GM19467 (cell line): ENCODE results near the gene ZNF853.

Source experiments
- ATAC-seq: cut with Tn5 transposase; IDR thresholded peaks from one replicate; pipeline ENCODE4 v1.9.1; 2021; ENCODE audit warnings: mild to moderate bottlenecking, moderate library complexity; ENCODE audit not compliant: unreplicated experiment

Gene ZNF853

GRCh38 chr7:6604458-6604857 is 11.0 kb upstream of the ZNF853 start:
- ATAC-seq, result no peak

DNA sequence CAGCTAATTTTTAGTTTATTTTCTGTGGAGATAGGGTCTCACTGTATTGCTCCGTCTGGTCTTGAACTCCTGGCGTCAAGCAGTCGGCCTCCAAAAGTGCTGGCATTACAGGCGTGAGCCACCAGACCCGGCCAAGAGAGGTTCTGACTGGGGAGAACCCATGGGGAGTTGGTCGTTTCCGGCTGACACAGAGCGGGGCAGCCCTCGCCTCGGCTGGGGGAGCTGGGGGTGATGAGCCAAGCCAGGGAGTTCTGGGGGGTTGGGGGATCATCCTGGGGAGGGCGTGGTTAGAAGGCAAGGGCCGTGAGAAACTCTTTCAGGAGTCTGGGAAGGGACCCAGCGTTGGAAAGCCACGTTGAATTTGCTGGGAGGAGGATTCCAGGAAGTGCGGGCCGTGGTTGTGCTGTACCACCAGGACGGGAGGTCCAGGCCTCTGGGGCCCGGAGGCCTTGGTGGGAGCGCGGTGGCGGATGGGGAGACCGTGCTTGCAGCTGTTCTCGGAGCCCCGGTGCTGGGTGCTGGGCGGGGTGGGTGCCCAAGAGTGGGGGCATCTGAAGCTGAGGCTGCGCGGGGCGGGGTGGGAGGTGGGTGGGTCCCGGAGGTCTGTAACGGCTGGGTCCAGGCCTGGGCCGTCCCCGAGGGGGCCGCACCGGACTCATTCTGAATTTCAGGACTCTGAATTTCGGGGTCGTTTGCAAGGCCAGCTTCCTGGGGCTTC is 8.4 kb upstream of the ZNF853 start:
- no peak for ATAC-seq

GRCh38 chr7:6607651-6608051 is 7.8 kb upstream of the ZNF853 start:
- no peak for ATAC-seq

- no peak for ATAC-seq
Measured at GRCh38 chr7:6608081-6608480, 7.3 kb upstream of the ZNF853 start.

- ATAC-seq, result no peak
Measured at GRCh38 chr7:6608794-6609193, 6.6 kb upstream of the ZNF853 start.

DNA sequence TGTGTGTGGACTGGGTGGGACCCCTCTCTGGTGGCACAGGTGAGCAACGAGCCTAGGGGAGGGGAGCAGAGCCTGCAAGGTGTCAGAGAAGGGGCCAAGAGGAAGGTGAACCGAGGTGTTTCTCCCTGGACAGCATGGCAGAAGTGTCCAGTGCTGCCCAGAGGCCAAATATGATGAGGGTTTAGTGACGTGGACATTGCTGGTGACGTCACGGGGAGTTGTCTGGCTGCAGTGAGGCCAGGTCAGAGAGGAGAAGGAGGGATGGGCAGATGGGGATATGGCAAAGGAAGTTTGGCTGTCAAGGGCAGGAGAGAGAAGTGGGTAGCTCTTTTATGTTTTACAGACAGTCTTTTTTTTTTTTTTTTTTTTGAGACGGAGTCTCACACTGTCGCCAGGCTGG is 2.6 kb upstream of the ZNF853 start:
- ATAC-seq, result no peak

- no peak for ATAC-seq
Measured at GRCh38 chr7:6613706-6614105, 1.7 kb upstream of the ZNF853 start.

DNA sequence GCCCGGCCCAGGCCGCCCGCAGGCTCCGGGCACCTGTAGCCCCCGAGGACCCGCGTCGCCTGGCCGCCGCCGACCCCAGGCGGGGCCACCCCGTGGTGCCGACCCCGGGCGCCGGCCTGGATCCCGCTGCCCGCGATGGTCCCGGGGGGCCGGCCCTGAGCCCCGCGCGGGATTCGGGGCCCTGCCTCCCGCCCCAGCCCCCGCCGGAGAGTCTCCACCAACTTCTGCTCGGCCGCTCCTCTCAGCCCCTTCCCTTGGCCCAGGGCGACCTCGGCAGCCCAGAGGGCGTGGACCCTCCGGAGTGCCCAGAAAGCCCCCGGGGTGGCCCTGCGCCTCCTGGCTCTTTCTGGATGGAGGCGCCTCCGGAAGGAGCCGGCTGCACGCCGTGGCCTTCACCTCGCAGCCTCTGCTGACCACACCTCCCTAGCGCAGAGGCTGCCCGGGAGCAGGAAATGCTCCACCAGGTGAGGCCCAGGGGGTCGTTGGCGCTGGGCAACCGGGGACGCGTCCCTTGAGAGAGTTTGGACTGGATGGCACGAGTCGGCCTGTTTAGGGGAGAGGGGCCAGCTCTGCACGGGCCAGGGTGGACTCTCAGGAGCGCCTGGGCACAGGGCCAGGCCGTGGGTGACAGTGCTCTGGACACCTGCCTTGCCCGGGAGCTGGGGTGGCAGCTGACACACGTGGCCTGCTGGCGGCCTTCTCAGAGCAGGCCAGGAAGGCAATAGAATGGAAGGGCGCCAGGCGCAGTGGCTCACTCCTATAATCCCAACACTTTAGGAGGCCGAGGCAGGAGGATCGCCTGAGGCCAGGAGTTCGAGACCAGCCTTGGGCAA is 529 bp downstream of the ZNF853 start:
- no peak for ATAC-seq

DNA sequence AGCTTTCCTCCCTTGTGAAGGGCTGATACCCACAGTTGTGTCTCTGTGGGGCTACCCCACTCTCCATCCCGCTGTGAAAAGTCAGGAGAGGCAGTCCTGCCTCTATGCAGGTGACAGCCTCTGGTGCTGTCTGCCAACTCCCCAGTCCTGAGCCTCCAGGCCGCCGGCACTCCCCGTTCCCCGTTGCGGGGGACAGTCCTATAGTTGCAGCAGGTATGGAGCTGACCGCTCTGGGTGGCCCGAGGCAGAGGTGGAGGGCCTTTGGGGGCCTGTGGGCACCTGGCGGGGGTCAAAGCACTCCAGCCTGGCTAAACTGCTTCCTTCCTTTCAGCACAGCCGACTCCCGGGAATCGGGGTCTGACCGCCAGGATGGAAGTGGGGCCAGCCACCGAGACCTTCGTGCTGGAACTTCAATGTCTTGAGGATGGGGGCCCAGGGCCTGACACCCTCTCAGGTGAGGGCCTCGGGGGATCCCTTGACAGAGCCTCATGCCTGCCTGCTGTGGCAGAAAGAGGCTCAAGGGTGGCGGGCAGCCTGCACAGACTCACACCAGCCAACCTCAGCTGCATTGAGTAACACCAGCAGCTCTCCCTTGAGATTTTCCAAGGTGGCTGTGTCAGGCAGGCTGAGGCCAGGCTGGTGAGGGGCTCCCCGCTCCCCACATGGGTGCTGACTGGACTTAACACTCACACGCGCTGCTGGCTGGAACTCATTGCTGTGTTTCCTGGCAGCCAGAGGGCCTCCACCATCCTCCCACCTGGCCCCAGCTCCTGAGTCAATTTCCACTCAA is 1.6 kb downstream of the ZNF853 start:
- no peak for ATAC-seq

DNA sequence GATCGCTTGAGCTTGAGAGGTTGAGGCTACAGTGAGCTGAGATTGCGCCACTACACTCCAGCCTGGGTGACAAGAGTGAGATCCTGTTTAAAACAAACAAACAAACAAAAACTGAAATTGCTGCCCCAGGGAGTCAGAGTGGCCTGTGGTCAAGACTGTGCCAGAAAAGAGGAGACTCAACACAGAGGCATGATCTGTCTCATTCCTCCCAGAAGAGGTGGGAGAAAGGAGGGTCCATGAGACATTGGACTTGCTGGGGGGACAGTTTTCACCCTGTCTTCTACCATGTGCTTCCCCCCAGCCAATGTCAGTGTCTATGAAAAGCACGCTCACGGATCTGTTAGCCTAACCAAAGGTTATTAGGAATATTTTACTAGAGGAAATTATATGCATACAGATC is 3.2 kb downstream of the ZNF853 start:
- ATAC-seq, result no peak

GRCh38 chr7:6619961-6620360 is 4.6 kb downstream of the ZNF853 start:
- ATAC-seq, result no peak

- no peak for ATAC-seq
Measured at GRCh38 chr7:6621195-6622133, 6.1 kb downstream of the ZNF853 start.

DNA sequence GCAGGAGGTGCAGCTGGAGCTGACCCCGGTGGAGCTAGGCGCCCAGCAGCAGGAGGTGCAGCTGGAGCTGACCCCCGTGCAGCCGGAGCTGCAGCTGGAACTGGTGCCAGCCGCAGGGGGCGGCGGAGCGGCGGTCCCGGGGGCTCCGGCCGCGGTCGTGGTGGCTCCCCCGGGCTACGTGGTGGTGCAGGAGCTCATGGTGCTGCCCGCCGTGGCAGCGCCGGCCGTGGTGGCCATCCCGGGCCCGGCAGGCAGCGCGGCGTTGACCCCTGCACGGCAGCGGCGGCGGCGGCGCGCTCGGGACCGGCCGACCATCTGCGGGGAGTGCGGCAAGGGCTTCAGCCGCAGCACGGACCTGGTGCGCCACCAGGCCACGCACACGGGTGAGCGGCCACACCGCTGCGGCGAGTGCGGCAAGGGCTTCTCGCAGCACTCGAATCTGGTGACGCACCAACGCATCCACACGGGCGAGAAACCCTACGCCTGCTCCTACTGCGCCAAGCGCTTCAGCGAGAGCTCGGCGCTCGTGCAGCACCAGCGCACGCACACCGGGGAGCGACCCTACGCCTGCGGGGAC is 6.8 kb downstream of the ZNF853 start:
- no peak for ATAC-seq

DNA sequence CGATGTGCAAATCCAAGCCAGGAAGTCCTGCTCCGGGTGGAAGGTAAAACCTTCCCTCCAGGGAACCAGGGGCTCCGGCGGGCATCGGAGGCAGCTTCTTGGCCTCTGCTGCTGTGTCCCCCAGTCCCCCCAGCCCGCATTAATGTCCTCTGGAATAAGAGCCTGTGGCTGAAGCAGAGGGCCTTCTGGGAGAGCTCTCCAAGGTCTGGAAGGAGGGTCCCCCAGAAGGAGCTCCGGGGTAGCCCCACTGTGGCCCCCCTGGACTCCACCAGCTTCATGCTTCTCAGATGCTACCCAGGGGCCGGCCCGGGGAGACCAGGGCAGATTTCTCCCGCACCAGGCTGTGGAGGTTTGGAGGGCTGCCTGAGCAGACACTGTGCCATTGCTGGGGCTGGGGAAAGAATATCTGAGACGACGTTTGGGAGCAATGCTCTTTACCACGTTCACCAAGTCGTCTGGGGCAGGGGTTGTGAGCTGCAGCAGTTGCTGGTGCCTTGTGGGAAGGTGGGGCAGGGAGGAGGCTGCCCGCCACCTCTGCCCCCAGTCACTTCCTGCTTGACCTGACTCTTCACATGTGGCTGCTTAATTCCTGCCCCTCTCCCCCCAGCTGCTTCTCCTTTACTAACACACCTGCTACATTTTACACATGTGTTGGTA is 8.3 kb downstream of the ZNF853 start:
- no peak for ATAC-seq

DNA sequence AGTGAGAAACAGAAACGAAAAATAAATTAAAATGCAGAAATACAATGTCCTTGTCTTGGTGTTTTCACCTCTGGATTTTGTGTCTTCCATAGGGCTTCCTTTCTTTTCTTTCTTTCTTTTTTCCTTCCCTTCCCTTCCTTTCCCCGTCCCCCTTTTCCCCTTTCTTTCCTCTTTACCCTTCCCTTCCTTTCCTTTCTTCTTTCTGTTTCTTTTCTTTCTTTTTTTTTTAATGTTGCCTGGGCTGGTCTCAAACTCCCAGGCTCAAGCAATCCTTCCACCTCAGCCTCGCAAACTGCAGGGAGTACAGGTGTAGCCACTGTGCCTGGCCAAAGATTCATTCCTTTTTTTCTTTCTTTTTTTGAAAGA is 8.8 kb downstream of the ZNF853 start:
- ATAC-seq, result no peak

GRCh38 chr7:6628045-6628444 is 12.6 kb downstream of the ZNF853 start:
- no peak for ATAC-seq

DNA sequence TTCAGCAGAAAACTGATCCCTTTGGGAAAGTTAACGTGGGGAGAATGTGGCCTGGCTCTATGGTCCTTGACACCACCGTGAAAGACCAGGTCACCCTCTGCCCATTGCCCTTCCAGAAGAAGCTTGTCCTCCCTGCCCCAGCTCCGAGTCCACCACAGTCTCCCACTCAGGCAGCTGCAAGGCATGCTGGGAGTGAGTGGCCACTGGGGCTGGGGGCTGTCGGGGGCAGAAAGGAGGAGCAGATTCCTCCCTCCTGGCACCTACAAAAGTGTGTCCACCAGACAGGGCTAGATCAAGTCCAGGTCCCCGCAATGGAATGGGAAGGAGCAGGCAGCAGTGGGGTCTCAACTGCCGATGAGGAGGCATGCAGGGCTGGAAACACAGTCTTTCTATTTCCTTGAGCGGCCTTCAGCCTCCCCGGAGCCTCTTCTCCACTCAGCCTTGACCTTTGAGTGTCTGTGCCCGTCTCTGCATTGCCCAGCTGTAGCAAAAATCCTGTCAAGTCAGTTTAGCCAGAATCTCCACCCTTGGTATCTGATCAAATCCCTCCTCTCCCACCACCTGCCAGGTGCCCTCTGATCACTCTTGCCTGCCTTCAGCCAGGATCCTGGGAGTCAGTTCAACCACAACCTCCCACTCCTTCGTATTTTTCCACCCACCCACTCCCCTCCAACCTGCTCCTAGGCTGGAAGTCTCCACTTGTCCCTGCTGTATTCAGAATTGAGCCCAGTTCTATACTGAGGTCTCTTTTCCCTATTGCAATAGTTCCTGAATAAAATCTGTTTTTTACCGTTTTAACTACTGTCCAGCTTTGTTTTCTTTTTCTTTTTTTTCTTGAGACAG is 14.8 kb downstream of the ZNF853 start:
- ATAC-seq, result no peak

DNA sequence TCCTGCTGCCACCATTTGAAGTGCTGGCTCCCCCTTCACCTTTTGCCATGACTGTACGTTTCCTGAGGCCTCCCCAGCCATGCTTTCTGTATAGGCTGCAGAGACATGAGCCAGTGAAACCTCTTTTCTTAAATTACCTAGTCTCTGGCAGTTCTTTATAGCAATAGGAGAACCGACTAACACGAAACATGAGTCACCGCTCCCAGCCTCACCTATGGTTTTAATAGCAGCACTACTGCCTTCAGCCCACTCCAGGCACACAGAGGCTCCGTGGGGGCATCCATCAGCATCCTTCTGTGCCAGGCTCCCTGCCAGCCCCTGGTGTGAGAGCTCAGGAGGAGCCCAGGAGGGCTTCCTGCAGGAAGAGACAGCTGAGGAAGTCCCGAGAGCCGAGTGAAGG is 16.2 kb downstream of the ZNF853 start:
- ATAC-seq, result no peak

GRCh38 chr7:6634021-6634420 is 18.6 kb downstream of the ZNF853 start:
- no peak for ATAC-seq
